ENCODE data around the gene COMMD10.

COMMD10 gene

GRCh38 chr5:116212225-116212624, 127.4 kb downstream of the COMMD10 start:
- DNase-seq (ENCODE audit: low read depth in 2 of 2, low spot score in 1 of 2), result no peak

DNA sequence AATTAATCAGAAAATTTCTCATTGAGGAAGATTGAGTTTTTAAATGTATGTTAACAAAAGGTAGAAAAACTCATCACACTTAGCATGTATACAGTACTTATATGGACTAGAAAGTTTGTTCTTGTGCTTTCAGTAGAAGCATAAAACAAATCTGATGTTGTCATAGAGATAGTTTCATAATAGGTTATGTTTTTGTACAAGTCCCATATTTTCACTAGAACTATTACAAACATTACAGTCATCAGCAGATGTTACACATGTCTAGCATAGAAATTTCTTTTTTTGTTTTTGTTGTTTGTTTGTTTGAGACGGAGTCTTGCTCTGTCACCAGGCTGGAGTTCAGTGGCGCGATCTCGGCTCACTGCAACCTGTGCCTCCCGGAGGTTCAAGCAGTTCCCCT, 131.4 kb downstream of the COMMD10 start:
- no peak for DNase-seq (ENCODE audit: low read depth in 2 of 2, low spot score in 1 of 2)

- DNase-seq (ENCODE audit: low read depth in 2 of 2, low spot score in 1 of 2), result no peak
Observed at GRCh38 chr5:116225281-116225922, 140.6 kb downstream of the COMMD10 start.

- no peak for DNase-seq (ENCODE audit: low read depth in 2 of 2, low spot score in 1 of 2)
Observed at GRCh38 chr5:116229131-116229689, 144.4 kb downstream of the COMMD10 start.

DNA sequence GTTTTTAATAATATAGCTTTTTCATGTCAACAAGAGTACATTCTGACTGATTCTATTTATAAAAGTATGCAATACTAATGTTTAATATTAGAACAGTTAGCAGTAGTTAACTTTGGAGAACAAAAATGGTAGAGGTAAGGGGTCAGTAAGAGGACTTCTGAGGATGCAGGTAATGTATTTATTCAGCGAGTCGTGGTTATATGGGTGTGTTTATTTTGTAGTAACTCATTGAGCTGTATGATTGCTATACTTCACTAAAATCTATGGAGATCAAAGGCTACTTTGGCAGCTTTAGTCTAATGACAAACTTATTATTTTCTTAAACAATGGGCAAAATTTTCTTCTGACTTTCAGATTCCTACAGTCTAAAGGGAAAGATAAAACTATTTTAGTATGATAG, 146.5 kb downstream of the COMMD10 start:
- DNase-seq (ENCODE audit: low read depth in 2 of 2, low spot score in 1 of 2), result no peak

DNA sequence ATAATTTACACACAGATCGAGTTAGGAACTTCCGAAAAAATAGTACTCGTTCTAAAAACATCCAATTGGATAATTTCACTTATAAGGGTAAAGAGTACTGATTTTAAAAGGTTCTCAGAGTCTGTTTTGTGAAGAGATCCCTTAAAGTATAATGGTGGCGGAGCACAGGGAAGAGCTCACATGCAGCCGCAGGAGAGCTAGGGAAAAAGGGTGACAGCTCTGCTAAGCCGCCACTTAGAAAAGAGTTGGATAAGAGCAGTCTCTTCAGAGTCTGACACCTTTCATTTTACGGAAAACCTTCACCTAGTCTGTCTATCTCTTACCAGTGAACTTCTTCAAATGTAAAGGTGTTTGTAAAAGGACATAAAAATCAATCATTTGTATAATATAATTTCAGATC, 149.9 kb downstream of the COMMD10 start:
- DNase-seq (ENCODE audit: low read depth in 2 of 2, low spot score in 1 of 2), result no peak

- no peak for DNase-seq (ENCODE audit: low read depth in 2 of 2, low spot score in 1 of 2)
Observed at GRCh38 chr5:116237917-116238500, 153.2 kb downstream of the COMMD10 start.

GRCh38 chr5:116242343-116242742, 157.5 kb downstream of the COMMD10 start:
- no peak for DNase-seq (ENCODE audit: low read depth in 2 of 2, low spot score in 1 of 2)

DNA sequence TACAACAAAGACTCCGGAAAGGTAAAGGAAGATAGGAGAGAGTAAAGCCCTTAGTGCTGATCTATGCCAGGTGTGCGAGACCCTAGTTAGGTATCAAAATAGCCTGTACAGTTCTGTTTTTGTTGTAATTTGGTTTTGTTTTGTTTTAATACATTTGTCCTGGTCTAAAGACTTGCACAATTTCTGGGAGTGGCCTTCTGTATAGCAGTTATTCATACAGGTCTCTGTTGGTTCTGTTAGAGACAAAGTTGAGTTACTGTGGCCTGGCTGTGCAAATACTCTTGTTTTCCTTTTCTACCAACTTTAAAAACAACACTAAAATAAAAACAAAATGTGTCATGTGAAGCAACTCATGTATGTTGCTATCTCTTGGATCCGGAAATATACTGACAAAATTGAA, 163.6 kb downstream of the COMMD10 start:
- no peak for DNase-seq (ENCODE audit: low read depth in 2 of 2, low spot score in 1 of 2)

- DNase-seq (ENCODE audit: low read depth in 2 of 2, low spot score in 1 of 2), result no peak
Observed at GRCh38 chr5:116249648-116250047, 164.8 kb downstream of the COMMD10 start.

DNA sequence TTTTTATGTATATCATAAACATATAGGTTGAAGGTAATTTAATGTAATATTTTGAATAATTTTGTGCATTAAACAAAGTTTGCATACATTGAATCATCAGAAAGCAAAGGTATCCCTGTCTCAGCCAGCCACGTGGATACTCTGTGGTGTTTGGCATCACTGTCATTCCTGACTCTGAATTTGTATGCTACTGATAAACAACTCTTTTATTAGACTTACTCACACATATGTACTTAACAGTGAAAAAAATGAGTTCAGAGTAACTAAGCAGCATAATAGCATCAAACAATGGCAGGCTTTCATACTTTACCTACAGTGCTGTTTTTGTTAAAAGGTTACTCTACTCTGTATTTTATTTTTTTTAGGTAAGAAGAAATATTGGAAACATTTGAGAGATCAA, 171.9 kb downstream of the COMMD10 start:
- DNase-seq (ENCODE audit: low read depth in 2 of 2, low spot score in 1 of 2), result no peak

GRCh38 chr5:116265471-116265870, 180.6 kb downstream of the COMMD10 start:
- no peak for DNase-seq (ENCODE audit: low read depth in 2 of 2, low spot score in 1 of 2)

- DNase-seq (ENCODE audit: low read depth in 2 of 2, low spot score in 1 of 2), result no peak
Observed at GRCh38 chr5:116271446-116272025, 186.7 kb downstream of the COMMD10 start.

- DNase-seq (ENCODE audit: low read depth in 2 of 2, low spot score in 1 of 2), result no peak
Observed at GRCh38 chr5:116272281-116272941, 187.6 kb downstream of the COMMD10 start.

GRCh38 chr5:116273448-116274242, 188.8 kb downstream of the COMMD10 start:
- no peak for DNase-seq (ENCODE audit: low read depth in 2 of 2, low spot score in 1 of 2)

DNA sequence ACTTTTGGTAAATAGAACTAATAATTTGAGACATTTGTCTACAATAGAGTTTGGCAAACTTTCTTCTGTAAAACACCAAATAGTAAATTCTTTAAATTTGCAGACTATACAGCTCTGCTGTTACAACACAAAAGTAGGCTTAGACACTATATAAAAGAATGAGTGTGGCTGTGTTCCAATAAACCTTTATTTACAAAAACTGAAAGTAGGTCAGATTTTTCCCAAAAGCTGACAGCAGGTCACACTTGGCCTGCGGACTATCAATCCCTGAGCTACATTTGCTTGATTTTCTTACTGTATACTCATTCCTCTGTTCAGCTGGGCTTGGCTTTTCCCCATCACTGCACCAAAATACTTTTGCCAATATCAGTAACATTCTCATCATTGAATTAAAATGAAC, 189.4 kb downstream of the COMMD10 start:
- DNase-seq (ENCODE audit: low read depth in 2 of 2, low spot score in 1 of 2), result no peak

DNA sequence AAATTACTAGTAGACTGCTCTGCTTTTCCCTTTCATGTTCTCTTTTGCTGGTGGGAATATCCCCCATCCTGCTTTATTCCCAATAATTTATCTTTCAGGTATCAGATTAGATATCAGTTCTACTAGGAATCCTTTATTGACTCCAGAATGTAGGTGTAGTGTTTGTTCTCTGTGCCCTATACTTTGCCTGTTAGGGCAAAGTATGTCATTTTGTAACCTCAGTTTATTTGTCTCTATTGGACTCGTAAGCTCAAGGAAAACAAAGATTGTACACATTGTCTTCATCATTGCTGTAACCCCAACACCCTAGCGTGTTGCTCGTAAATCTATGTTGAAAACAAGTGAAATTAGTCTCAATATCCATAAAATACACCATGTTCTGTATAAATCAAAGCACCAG, 190.5 kb downstream of the COMMD10 start:
- no peak for DNase-seq (ENCODE audit: low read depth in 2 of 2, low spot score in 1 of 2)

- DNase-seq (ENCODE audit: low read depth in 2 of 2, low spot score in 1 of 2), result no peak
Observed at GRCh38 chr5:116276952-116277351, 192.1 kb downstream of the COMMD10 start.

DNA sequence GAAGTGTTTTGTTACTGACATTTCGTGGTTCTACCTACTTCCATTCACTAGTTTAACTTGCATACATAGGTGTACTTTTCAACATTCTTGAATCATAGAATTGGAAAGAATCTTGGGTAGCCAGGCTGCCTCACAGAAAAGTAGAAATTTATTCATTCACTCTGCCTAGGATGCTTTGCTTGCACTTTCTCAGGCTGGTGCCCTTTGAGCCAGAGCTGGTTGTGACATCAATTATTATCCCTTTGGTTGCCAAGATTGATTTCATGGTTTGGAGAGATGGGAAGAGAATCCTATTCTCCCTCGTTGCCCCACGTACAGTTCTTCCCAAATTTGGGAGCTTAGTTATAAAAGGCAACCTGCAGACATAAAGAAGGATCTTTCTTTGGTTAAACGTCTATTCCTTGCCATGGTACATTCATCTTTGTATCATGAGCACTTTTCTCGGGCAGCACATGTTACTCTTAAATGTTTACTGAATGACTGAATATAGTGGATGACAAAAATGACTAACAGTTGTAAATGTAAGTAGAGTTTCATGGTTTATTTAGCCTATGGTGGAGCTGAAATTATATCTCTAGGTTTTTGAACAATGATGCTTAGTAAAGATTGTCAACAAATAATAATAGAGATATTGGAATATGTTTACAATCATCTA, 195.5 kb downstream of the COMMD10 start:
- no peak for DNase-seq (ENCODE audit: low read depth in 2 of 2, low spot score in 1 of 2)

GRCh38 chr5:116281309-116281708, 196.5 kb downstream of the COMMD10 start:
- no peak for DNase-seq (ENCODE audit: low read depth in 2 of 2, low spot score in 1 of 2)

DNA sequence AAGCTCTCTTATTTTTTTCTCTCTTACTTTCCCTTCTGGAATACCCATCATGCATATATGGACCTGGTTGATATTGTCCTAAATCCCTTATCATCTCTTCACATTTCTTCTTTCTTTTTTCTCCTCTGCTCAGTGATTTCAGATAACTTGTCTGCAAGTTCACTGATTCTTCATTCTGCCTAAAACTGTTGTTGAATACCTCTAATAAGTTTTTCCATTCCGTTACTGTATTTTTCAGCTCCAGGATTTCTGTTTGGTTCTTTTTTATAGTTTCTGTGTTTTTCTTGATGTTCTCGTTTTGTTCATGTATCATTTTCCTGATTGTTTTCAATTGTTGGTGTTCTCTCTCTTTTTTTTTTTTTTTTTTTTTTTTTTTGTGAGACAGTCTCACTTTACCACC, 203.7 kb downstream of the COMMD10 start:
- DNase-seq (ENCODE audit: low read depth in 2 of 2, low spot score in 1 of 2), result no peak

Data from stimulated activated CD8-positive, alpha-beta memory T cell treated with anti-CD3 and anti-CD28 coated beads, Interleukin-4, amount 100 ng/mL, for 4 hours (primary cell).